Small intestine (tissue), 7 donors: ENCODE results near the gene SIAH1. TPM values are rescaled to one million over a fixed set of nuclear protein-coding genes. Genes with fewer than 3 reads are reported as not detected.
"Not testable (repeated sequence)": the region's sequence is repeated elsewhere in the genome, so short reads cannot be mapped to it uniquely, and the experiment has no call there.

Experiments used
- DNase-seq, 2 donors: peaks; one replicate each; pipeline versions ENCODE4 v3.0.0 to v3.0.0-alpha.2; 2013
- FAIRE-seq: peaks from 2 replicates; lab custom pipeline; 2012; peaks lifted over from hg19 to GRCh38; lab: Jason Lieb, UNC
- H3K27ac ChIP-seq, 3 donors: one replicate each; pipeline ENCODE4 v1.5.1; 2013; ENCODE audit warnings: low read length in 2 of 3, mild to moderate bottlenecking in 2 of 3, control low read depth in 1 of 3, inconsistent platforms in 1 of 3, low read depth in 1 of 3, moderate library complexity in 1 of 3
- H3K27me3 ChIP-seq, 3 donors: one replicate each; pipeline ENCODE4 v1.6.1; 2013; ENCODE audit warnings: low read length in 3 of 3, inconsistent platforms in 1 of 3; ENCODE audit not compliant: control insufficient read depth in 3 of 3, insufficient read depth in 3 of 3
- H3K36me3 ChIP-seq, 3 donors: one replicate each; pipeline ENCODE4 v1.6.1; 2013; ENCODE audit warnings: low read length in 3 of 3, inconsistent platforms in 1 of 3, low read depth in 1 of 3, mild to moderate bottlenecking in 1 of 3, moderate library complexity in 1 of 3; ENCODE audit not compliant: control insufficient read depth in 3 of 3, insufficient read depth in 2 of 3
- H3K4me1 ChIP-seq, 3 donors: one replicate each; pipeline ENCODE4 v1.6.1; 2013; ENCODE audit warnings: low read length in 2 of 3, inconsistent platforms in 1 of 3, low read depth in 1 of 3, mild to moderate bottlenecking in 1 of 3, moderate library complexity in 1 of 3; ENCODE audit not compliant: control insufficient read depth in 3 of 3, insufficient read depth in 2 of 3
- H3K4me3 ChIP-seq, 3 donors: one replicate each; pipeline ENCODE4 v1.5.1; 2013; ENCODE audit warnings: low read length in 3 of 3, control low read depth in 1 of 3, inconsistent platforms in 1 of 3, low read depth in 1 of 3, mild to moderate bottlenecking in 1 of 3, moderate library complexity in 1 of 3
- H3K9me3 ChIP-seq, 2 donors: one replicate each; pipeline ENCODE4 v1.6.1; 2013; ENCODE audit warnings: low read depth in 1 of 2, low read length in 1 of 2; ENCODE audit not compliant: control insufficient read depth in 2 of 2, insufficient read depth in 1 of 2
- WGBS, 3 donors: extraction: QIAGEN DNeasy Blood & Tissue Kit; methylation state at CpG; one replicate each; pipeline ENCODE4 v1.1.7; 2013; 5-methylcytosine and 5-hydroxymethylcytosine counted together
- polyA plus RNA-seq, 4 donors: library from polyadenylated mRNA; stranded (reverse) in 3 of 4; unstranded in 1 of 4; fragments of 200-250 nt in 3 of 4; fragments of 120-200 nt in 1 of 4; gene quantifications; one replicate each; pipeline versions ENCODE4 v1.2.1 to v1.2.3, GENCODE V29; 2013
- donor health status: healthy with polysubstance abuse.
- donor health status: control.
- donor health status: control.
- donor health status: Bipolar disorder and iron deficiency.
- donor health status: healthy.

SIAH1 gene
- polyA plus RNA-seq, 4 donors = 18.8 to 40.1 (median 20.5) TPM

- Histone ChIP-seq H3K27me3 (no peaks in the 10 kb centered on the region), H3K4me1 (peaks cover 0 to 2% (median 0%) of the 10 kb centered on the region in 3 donors), H3K4me3 (no peak overlapping the region), H3K27ac (no peak overlapping the region), H3K9me3 (peaks cover 0 to 6% of the 10 kb centered on the region in 2 donors), H3K36me3 (no peaks in the 10 kb centered on the region)
- WGBS, 3 donors = 72 to 87% (median 77%) methylated on average over 2 of the region's 2 CpGs
- FAIRE-seq (no peak), DNase-seq (no peak)
Observed at GRCh38 chr16:48426244-48427141, 41.3 kb upstream of the SIAH1 start.

DNA sequence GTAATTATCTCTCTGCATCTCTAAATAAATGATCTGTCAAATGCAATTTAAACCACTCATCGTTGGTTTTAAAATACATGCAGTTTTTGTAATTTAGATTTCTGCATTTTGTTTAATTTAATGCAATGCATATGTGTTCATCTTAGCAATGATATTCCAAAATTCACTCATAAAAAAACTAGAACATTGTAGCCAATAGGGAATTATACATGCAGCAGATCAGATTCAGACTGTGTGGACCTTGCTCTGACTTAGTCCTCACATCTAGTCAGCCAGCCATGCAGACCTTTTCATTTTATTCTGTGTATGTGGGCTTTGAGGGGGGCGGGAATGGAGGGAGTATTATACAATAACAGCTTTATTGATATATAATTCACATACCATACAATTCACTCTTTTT is 37.3 kb upstream of the SIAH1 start:
- H3K27ac ChIP-seq = no peak overlapping the region
- FAIRE-seq (no peak), DNase-seq (no peak)
- H3K36me3 ChIP-seq = no peaks in the 10 kb centered on the region
- H3K27me3 ChIP-seq = no peaks in the 10 kb centered on the region
- H3K4me3 ChIP-seq = no peak overlapping the region
- no peaks in the 10 kb centered on the region for H3K9me3 ChIP-seq
- 76 to 85% (median 77%) methylated on average over 2 of the region's 2 CpGs for WGBS, 3 donors
- H3K4me1 ChIP-seq = no peaks in the 10 kb centered on the region

GRCh38 chr16:48421741-48422140 is 36.5 kb upstream of the SIAH1 start:
- Histone ChIP-seq H3K4me3 (no peak overlapping the region), H3K4me1 (no peaks in the 10 kb centered on the region), H3K36me3 (no peaks in the 10 kb centered on the region), H3K27ac (no peak overlapping the region), H3K27me3 (no peaks in the 10 kb centered on the region), H3K9me3 (no peaks in the 10 kb centered on the region)
- FAIRE-seq (no peak), DNase-seq (no peak)
- 58 to 64% (median 64%) methylated on average over 3 of the region's 3 CpGs for WGBS, 3 donors

DNA sequence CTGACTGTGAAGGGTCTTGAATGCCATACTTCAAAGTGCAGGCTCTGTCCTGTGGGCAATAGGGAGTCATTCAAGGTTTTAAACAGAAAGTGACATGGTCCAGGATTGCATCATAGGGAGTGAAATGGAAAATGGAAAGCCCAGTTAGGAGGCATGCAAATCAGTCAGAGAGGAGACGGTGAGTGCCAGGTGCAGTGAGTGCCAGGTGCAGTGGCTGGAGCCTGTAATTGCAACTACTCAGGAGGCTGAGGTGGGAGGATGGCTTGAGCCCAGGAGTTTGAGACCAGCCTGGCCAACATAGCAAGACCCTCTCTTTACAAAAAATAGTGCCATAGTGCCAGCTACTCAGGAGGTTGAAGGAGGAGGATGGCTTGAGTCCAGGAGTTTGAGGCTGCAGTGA is 35.2 kb upstream of the SIAH1 start:
- Histone ChIP-seq H3K4me1 (no peaks in the 10 kb centered on the region), H3K4me3 (no peak overlapping the region), H3K27me3 (no peaks in the 10 kb centered on the region), H3K27ac (no peak overlapping the region), H3K9me3 (no peaks in the 10 kb centered on the region), H3K36me3 (no peaks in the 10 kb centered on the region)
- DNase-seq (peak in 1 of 2 donors; percentile 39), FAIRE-seq (no peak)
- 19 to 55% (median 32%) methylated on average over 1 of the region's 1 CpG for WGBS, 3 donors

- H3K4me1 ChIP-seq, H3K9me3 ChIP-seq, H3K27ac ChIP-seq, H3K4me3 ChIP-seq, FAIRE-seq, H3K27me3 ChIP-seq, DNase-seq, H3K36me3 ChIP-seq: not testable (repeated sequence)
- 95 to 98% (median 95%) methylated on average over 29 of the region's 29 CpGs for WGBS, 3 donors
Observed at GRCh38 chr16:48416617-48417016, 31.4 kb upstream of the SIAH1 start.

- Histone ChIP-seq H3K9me3 (no peaks in the 10 kb centered on the region), H3K27ac (no peak overlapping the region), H3K27me3 (no peaks in the 10 kb centered on the region), H3K4me1 (peaks cover 0 to 23% (median 0%) of the 10 kb centered on the region in 3 donors), H3K36me3 (no peaks in the 10 kb centered on the region), H3K4me3 (no peak overlapping the region)
- DNase-seq (no peak), FAIRE-seq (no peak)
- 59 to 63% (median 61%) methylated on average over 2 of the region's 2 CpGs for WGBS, 3 donors
Observed at GRCh38 chr16:48413272-48413671, 28.1 kb upstream of the SIAH1 start.

DNA sequence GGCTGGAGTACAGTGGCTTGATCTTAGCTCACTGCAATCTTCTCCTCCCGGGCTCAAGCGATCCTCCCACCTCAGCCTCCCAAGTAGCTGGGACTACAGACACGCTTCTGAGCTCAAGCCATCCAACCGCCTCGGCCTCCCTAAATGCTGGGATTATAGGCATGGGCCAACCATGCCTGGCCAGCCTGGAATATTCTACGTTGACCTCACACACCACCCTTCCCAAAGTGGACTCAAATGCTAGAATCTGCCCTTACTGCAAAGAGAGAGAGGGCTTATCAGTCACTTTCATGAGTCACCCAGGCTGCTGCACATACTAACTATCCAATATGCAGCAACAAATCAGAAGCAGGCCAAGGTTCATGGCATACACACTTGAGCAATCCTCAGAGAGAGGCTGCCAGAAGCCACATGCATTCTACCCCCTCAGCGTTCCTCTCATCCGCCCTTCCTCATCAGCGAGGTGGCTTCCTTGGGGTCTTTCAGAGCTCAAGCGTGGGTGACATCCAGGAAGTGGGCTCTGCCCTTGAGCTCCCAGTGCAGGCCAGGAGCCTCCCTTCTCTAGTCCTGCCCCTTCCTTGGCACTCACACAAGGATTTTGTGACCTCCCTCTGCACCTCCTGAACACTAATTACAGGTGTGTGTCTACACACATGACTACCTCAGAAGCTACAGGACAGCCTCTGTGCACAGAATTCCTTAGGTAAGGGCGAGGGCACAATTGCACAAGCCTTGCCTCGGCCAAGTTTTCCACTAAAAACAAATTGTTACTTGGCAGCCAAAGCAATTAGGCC is 24.8 kb upstream of the SIAH1 start:
- no peaks in the 10 kb centered on the region for H3K9me3 ChIP-seq
- peaks cover 2 to 38% (median 2%) of the 10 kb centered on the region in 3 donors for H3K4me1 ChIP-seq
- no peaks in the 10 kb centered on the region for H3K36me3 ChIP-seq
- peak; percentile 93 to 97 for DNase-seq
- 13 to 63% (median 34%) methylated on average over 12 of the region's 12 CpGs for WGBS, 3 donors
- FAIRE-seq = no peak
- H3K27me3 ChIP-seq = no peaks in the 10 kb centered on the region
- peak overlapping the region; percentile 66 to 95 (median 75) for H3K27ac ChIP-seq
- H3K4me3 ChIP-seq = no peak overlapping the region

- no peaks in the 10 kb centered on the region for H3K27me3 ChIP-seq
- peak overlapping the region in 1 of 3 donors; percentile 66 for H3K27ac ChIP-seq
- WGBS, 3 donors = 91 to 94% (median 94%) methylated on average over 7 of the region's 7 CpGs
- H3K9me3 ChIP-seq = no peaks in the 10 kb centered on the region
- DNase-seq (peak in 1 of 2 donors; percentile 30), FAIRE-seq (no peak)
- H3K4me3 ChIP-seq = no peak overlapping the region
- peaks cover 2 to 38% (median 2%) of the 10 kb centered on the region in 3 donors for H3K4me1 ChIP-seq
- H3K36me3 ChIP-seq = no peaks in the 10 kb centered on the region
Observed at GRCh38 chr16:48408688-48409087, 23.5 kb upstream of the SIAH1 start.
